ENCODE results near the gene NAA20.

Gene NAA20

GRCh38 chr20:19996222-19996621 lies 20.9 kb upstream of the NAA20 start:
- Histone ChIP-seq H4K20me1 (ENCODE audit: insufficient read depth) (no peaks in the 10 kb centered on the region), H3K36me3 (ENCODE audit: insufficient read depth) (no peaks in the 10 kb centered on the region), H3K4me1 (ENCODE audit: low read depth, poor library complexity, severe bottlenecking) (peaks cover 18% of the 10 kb centered on the region), H3K4me2 (no peak overlapping the region), H3K27me3 (ENCODE audit: insufficient read depth, low read depth) (no peaks in the 10 kb centered on the region), H3K27ac (no peak overlapping the region), H2AFZ (ENCODE audit: low read depth) (no peak overlapping the region), H3K9ac (no peak overlapping the region), H3K4me3 (IDR thresholded peaks at IDR 0.05; ENCODE audit: insufficient read depth, low read depth, low read length) (no peak overlapping the region), H3K79me2 (ENCODE audit: insufficient read depth, low read depth) (no peaks in the 10 kb centered on the region)
- no peak for TF ChIP-seq CTCF (conservative IDR thresholded peaks at IDR 0.05; ENCODE audit: low read depth, low read length)

GRCh38 chr20:19996917-19997316 lies 20.2 kb upstream of the NAA20 start:
- no peak overlapping the region for H3K9ac ChIP-seq
- H3K4me3 ChIP-seq (IDR thresholded peaks at IDR 0.05; ENCODE audit: insufficient read depth, low read depth, low read length), result no peak overlapping the region
- H3K27me3 ChIP-seq (ENCODE audit: insufficient read depth, low read depth), result no peaks in the 10 kb centered on the region
- no peak overlapping the region for H2AFZ ChIP-seq (ENCODE audit: low read depth)
- no peak overlapping the region for H3K4me2 ChIP-seq
- no peaks in the 10 kb centered on the region for H3K79me2 ChIP-seq (ENCODE audit: insufficient read depth, low read depth)
- peaks cover 19% of the 10 kb centered on the region for H3K4me1 ChIP-seq (ENCODE audit: low read depth, poor library complexity, severe bottlenecking)
- TF ChIP-seq CTCF (conservative IDR thresholded peaks at IDR 0.05; ENCODE audit: low read depth, low read length), result no peak
- no peaks in the 10 kb centered on the region for H3K36me3 ChIP-seq (ENCODE audit: insufficient read depth)
- H4K20me1 ChIP-seq (ENCODE audit: insufficient read depth), result no peaks in the 10 kb centered on the region
- no peak overlapping the region for H3K27ac ChIP-seq

- TF ChIP-seq CTCF (conservative IDR thresholded peaks at IDR 0.05; ENCODE audit: low read depth, low read length), result no peak
- Histone ChIP-seq H4K20me1 (ENCODE audit: insufficient read depth) (no peaks in the 10 kb centered on the region), H3K36me3 (ENCODE audit: insufficient read depth) (no peaks in the 10 kb centered on the region), H3K9ac (no peak overlapping the region), H3K79me2 (ENCODE audit: insufficient read depth, low read depth) (no peaks in the 10 kb centered on the region), H3K4me1 (ENCODE audit: low read depth, poor library complexity, severe bottlenecking) (peaks cover 34% of the 10 kb centered on the region), H3K27me3 (ENCODE audit: insufficient read depth, low read depth) (no peaks in the 10 kb centered on the region), H3K4me3 (IDR thresholded peaks at IDR 0.05; ENCODE audit: insufficient read depth, low read depth, low read length) (no peak overlapping the region), H3K4me2 (no peak overlapping the region), H2AFZ (ENCODE audit: low read depth) (no peak overlapping the region), H3K27ac (no peak overlapping the region)
These were observed 18.0 kb upstream of the NAA20 start for GRCh38 chr20:19998990-19999705.

GRCh38 chr20:20000211-20000968 lies 16.8 kb upstream of the NAA20 start:
- Histone ChIP-seq H4K20me1 (ENCODE audit: insufficient read depth) (no peaks in the 10 kb centered on the region), H3K27ac (no peak overlapping the region), H3K9ac (no peak overlapping the region), H3K4me2 (no peak overlapping the region), H3K27me3 (ENCODE audit: insufficient read depth, low read depth) (no peaks in the 10 kb centered on the region), H3K36me3 (ENCODE audit: insufficient read depth) (no peaks in the 10 kb centered on the region), H3K4me1 (ENCODE audit: low read depth, poor library complexity, severe bottlenecking) (peaks cover 25% of the 10 kb centered on the region), H2AFZ (ENCODE audit: low read depth) (no peak overlapping the region), H3K4me3 (IDR thresholded peaks at IDR 0.05; ENCODE audit: insufficient read depth, low read depth, low read length) (no peak overlapping the region), H3K79me2 (ENCODE audit: insufficient read depth, low read depth) (no peaks in the 10 kb centered on the region)
- TF ChIP-seq CTCF (conservative IDR thresholded peaks at IDR 0.05; ENCODE audit: low read depth, low read length), result no peak

Measured in KMS-11 (cell line).